NOMO-1 treated with DMSO at 0.1 percent for 48 hours (cell line): ENCODE measurements around the gene C2orf42.
"Not testable (repeated sequence)": the region's sequence is repeated elsewhere in the genome, so short reads cannot be mapped to it uniquely, and the experiment has no call there.

Source experiments
- DNase-seq: peaks from one replicate; lab custom pipeline; 2025; ENCODE audit not compliant: unreplicated experiment; lab: John Stamatoyannopoulos, UW

C2orf42 gene

GRCh38 chr2:70132244-70133126, 58.3 kb downstream of the C2orf42 start:
- DNase-seq: peak; percentile 59

- DNase-seq: not testable (repeated sequence)
These were observed 59.3 kb downstream of the C2orf42 start for GRCh38 chr2:70131344-70132143.

- no peak for DNase-seq
These were observed 62.8 kb downstream of the C2orf42 start for GRCh38 chr2:70128005-70128404.

GRCh38 chr2:70126413-70126812, 64.4 kb downstream of the C2orf42 start:
- DNase-seq: no peak

GRCh38 chr2:70125498-70125898, 65.3 kb downstream of the C2orf42 start:
- no peak for DNase-seq

GRCh38 chr2:70124983-70125480, 65.8 kb downstream of the C2orf42 start:
- peak; percentile 57 for DNase-seq

GRCh38 chr2:70123829-70124116, 67.0 kb downstream of the C2orf42 start:
- no peak for DNase-seq

- DNase-seq: no peak
These were observed 67.6 kb downstream of the C2orf42 start for GRCh38 chr2:70123051-70123828.

GRCh38 chr2:70122470-70122869, 68.3 kb downstream of the C2orf42 start:
- no peak for DNase-seq

GRCh38 chr2:70121627-70122372, 69.0 kb downstream of the C2orf42 start:
- no peak for DNase-seq

GRCh38 chr2:70118798-70119454, 71.9 kb downstream of the C2orf42 start:
- DNase-seq: no peak

GRCh38 chr2:70116936-70117552, 73.8 kb downstream of the C2orf42 start:
- no peak for DNase-seq

- DNase-seq: no peak
These were observed 75.0 kb downstream of the C2orf42 start for GRCh38 chr2:70115646-70116442.

GRCh38 chr2:70113359-70114070, 77.3 kb downstream of the C2orf42 start:
- no peak for DNase-seq

GRCh38 chr2:70111752-70112591, 78.8 kb downstream of the C2orf42 start:
- DNase-seq: no peak

- not testable (repeated sequence) for DNase-seq
These were observed 80.4 kb downstream of the C2orf42 start for GRCh38 chr2:70110397-70110796.

- DNase-seq: not testable (repeated sequence)
These were observed 84.7 kb downstream of the C2orf42 start for GRCh38 chr2:70106138-70106537.
